GM18526 (cell line): ENCODE data around the gene KITLG.

ENCODE experiments used
- POLR2A ChIP-seq: IDR thresholded peaks from 3 replicates; pipeline ENCODE4 v1.6.1; 2011; ENCODE audit not compliant: insufficient read length; ENCODE audit errors: extremely low read depth

The KITLG gene

GRCh38 chr12:88579161-88579517 is 1.1 kb downstream of the KITLG start:
- no peak for TF ChIP-seq POLR2A

- no peak for TF ChIP-seq POLR2A
Observed at GRCh38 chr12:88578276-88579160, 1.8 kb downstream of the KITLG start.

GRCh38 chr12:88577537-88577936 is 2.7 kb downstream of the KITLG start:
- TF ChIP-seq POLR2A = no peak

- no peak for TF ChIP-seq POLR2A
Observed at GRCh38 chr12:88576866-88577265, 3.4 kb downstream of the KITLG start.

- no peak for TF ChIP-seq POLR2A
Observed at GRCh38 chr12:88575361-88575970, 4.8 kb downstream of the KITLG start.

GRCh38 chr12:88574278-88574677 is 6.0 kb downstream of the KITLG start:
- TF ChIP-seq POLR2A = no peak

GRCh38 chr12:88573583-88573982 is 6.7 kb downstream of the KITLG start:
- no peak for TF ChIP-seq POLR2A

- TF ChIP-seq POLR2A = no peak
Observed at GRCh38 chr12:88572781-88573549, 7.3 kb downstream of the KITLG start.

GRCh38 chr12:88571543-88571942 is 8.7 kb downstream of the KITLG start:
- no peak for TF ChIP-seq POLR2A

GRCh38 chr12:88570103-88570502 is 10.2 kb downstream of the KITLG start:
- no peak for TF ChIP-seq POLR2A

- TF ChIP-seq POLR2A = no peak
Observed at GRCh38 chr12:88566430-88566829, 13.8 kb downstream of the KITLG start.

GRCh38 chr12:88562846-88563582 is 17.3 kb downstream of the KITLG start:
- TF ChIP-seq POLR2A = no peak

GRCh38 chr12:88562151-88562550 is 18.1 kb downstream of the KITLG start:
- no peak for TF ChIP-seq POLR2A

- no peak for TF ChIP-seq POLR2A
Observed at GRCh38 chr12:88559772-88560171, 20.5 kb downstream of the KITLG start.

GRCh38 chr12:88559199-88559598 is 21.1 kb downstream of the KITLG start:
- TF ChIP-seq POLR2A = no peak
